AG10803 (cell line): ENCODE measurements around the gene ZC3H15.

Experiments
- DNase-seq: peaks from one replicate; pipeline ENCODE4 v3.0.0; 2010; ENCODE audit warnings: low read depth
- H3K4me3 ChIP-seq: 2 replicates; pipeline ENCODE4 v1.5.1; 2011; ENCODE audit warnings: mild to moderate bottlenecking, low read length, control low read depth
- CTCF ChIP-seq: conservative IDR thresholded peaks from 2 replicates; pipeline ENCODE4 v1.5.1; 2011; ENCODE audit warnings: mild to moderate bottlenecking, low read length, control low read depth, inconsistent platforms

The ZC3H15 gene

GRCh38 chr2:186477790-186478189 is 8.3 kb upstream of the ZC3H15 start:
- TF ChIP-seq CTCF: no peak
- no peak overlapping the region for H3K4me3 ChIP-seq
- no peak for DNase-seq

- no peak overlapping the region for H3K4me3 ChIP-seq
- no peak for TF ChIP-seq CTCF
- DNase-seq: no peak
Measured at GRCh38 chr2:186480991-186481390, 5.1 kb upstream of the ZC3H15 start.

- no peak overlapping the region for H3K4me3 ChIP-seq
- TF ChIP-seq CTCF: no peak
- DNase-seq: no peak
Measured at GRCh38 chr2:186484062-186484735, 1.9 kb upstream of the ZC3H15 start.

- TF ChIP-seq CTCF: no peak
- no peak for DNase-seq
- H3K4me3 ChIP-seq: peak overlapping the region; percentile 89
Measured at GRCh38 chr2:186485576-186485870, 537 bp upstream of the ZC3H15 start.

- TF ChIP-seq CTCF: no peak
- peak; percentile 18 for DNase-seq
- H3K4me3 ChIP-seq: peak overlapping the region; percentile 89
Measured at GRCh38 chr2:186486651-186487647, 889 bp downstream of the ZC3H15 start.

- no peak for DNase-seq
- TF ChIP-seq CTCF: no peak
- H3K4me3 ChIP-seq: no peak overlapping the region
Measured at GRCh38 chr2:186493564-186494085, 7.6 kb downstream of the ZC3H15 start.
